HS-27A (cell line): ENCODE measurements around the gene CDC42EP1.

Source experiments
- DNase-seq: peaks from one replicate; pipeline ENCODE4 v3.0.0-alpha.2; 2012; ENCODE audit warnings: low read depth, missing footprints

The CDC42EP1 gene

GRCh38 chr22:37560608-37561211 lies 430 bp downstream of the CDC42EP1 start:
- no peak for DNase-seq

GRCh38 chr22:37561212-37562048 lies 1.1 kb downstream of the CDC42EP1 start:
- DNase-seq: no peak

- no peak for DNase-seq
These were observed 2.0 kb downstream of the CDC42EP1 start for GRCh38 chr22:37562049-37562875.

GRCh38 chr22:37563153-37564081 lies 3.1 kb downstream of the CDC42EP1 start:
- peak; percentile 78 for DNase-seq

GRCh38 chr22:37564111-37564711 lies 3.9 kb downstream of the CDC42EP1 start:
- DNase-seq: no peak

- DNase-seq: no peak
These were observed 5.5 kb downstream of the CDC42EP1 start for GRCh38 chr22:37565830-37566229.

GRCh38 chr22:37566329-37566837 lies 6.1 kb downstream of the CDC42EP1 start:
- no peak for DNase-seq

GRCh38 chr22:37566903-37567798 lies 6.9 kb downstream of the CDC42EP1 start:
- DNase-seq: no peak

GRCh38 chr22:37568012-37568411 lies 7.7 kb downstream of the CDC42EP1 start:
- no peak for DNase-seq

GRCh38 chr22:37568448-37569008 lies 8.2 kb downstream of the CDC42EP1 start:
- DNase-seq: no peak

- DNase-seq: no peak
These were observed 9.0 kb downstream of the CDC42EP1 start for GRCh38 chr22:37569009-37569920.

- no peak for DNase-seq
These were observed 9.8 kb downstream of the CDC42EP1 start for GRCh38 chr22:37569921-37570660.

- DNase-seq: no peak
These were observed 10.3 kb downstream of the CDC42EP1 start for GRCh38 chr22:37570661-37570976.

GRCh38 chr22:37571258-37571991 lies 11.1 kb downstream of the CDC42EP1 start:
- no peak for DNase-seq

GRCh38 chr22:37571992-37572373 lies 11.7 kb downstream of the CDC42EP1 start:
- no peak for DNase-seq

- no peak for DNase-seq
These were observed 15.3 kb downstream of the CDC42EP1 start for GRCh38 chr22:37575490-37576003.

- no peak for DNase-seq
These were observed 17.7 kb downstream of the CDC42EP1 start for GRCh38 chr22:37578002-37578401.
